ENCODE data around the gene PET100. TPM values are rescaled to one million over a fixed set of nuclear protein-coding genes. Genes with fewer than 3 reads are reported as not detected.

PET100 gene
- total RNA-seq, 1 donor from 2014 or later: 10.3 TPM

DNA sequence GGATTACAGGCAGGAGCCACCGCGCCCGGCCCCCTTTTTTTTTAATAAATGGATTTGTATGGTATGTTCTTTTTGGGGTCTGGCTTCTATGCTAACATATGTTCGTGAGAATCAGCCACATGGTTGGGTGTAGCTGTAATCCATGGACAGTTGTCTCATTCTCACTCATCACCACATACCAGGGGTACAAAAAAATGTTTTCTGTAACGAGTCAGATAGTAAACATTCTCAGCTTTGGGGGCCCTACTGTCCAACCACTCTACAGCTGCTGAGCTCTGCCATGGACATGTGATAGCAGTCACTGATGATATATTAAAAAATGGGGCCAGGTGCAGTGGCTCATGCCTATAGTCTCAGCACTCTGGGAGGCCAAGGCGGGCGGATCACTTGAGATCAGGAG lies 34.1 kb downstream of the PET100 start:
- Histone ChIP-seq H3K27me3 (ENCODE audit: control insufficient read depth, insufficient read depth, low read length) (no peaks in the 10 kb centered on the region), H3K4me3 (ENCODE audit: low read depth, low read length) (no peak overlapping the region), H3K36me3 (ENCODE audit: control insufficient read depth, insufficient read depth, low read length) (no peaks in the 10 kb centered on the region)
- FAIRE-seq (no peak), DNase-seq (ENCODE audit: low read depth) (no peak)
- no peak for TF ChIP-seq CTCF (IDR thresholded peaks at IDR 0.05; ENCODE audit: insufficient read depth, low read length, severe bottlenecking)

- no peaks in the 10 kb centered on the region for H3K36me3 ChIP-seq (ENCODE audit: control insufficient read depth, insufficient read depth, low read length)
- DNase-seq (ENCODE audit: low read depth) (no peak), FAIRE-seq (no peak)
Observed at GRCh38 chr19:7665076-7665475, 35.5 kb downstream of the PET100 start.

DNA sequence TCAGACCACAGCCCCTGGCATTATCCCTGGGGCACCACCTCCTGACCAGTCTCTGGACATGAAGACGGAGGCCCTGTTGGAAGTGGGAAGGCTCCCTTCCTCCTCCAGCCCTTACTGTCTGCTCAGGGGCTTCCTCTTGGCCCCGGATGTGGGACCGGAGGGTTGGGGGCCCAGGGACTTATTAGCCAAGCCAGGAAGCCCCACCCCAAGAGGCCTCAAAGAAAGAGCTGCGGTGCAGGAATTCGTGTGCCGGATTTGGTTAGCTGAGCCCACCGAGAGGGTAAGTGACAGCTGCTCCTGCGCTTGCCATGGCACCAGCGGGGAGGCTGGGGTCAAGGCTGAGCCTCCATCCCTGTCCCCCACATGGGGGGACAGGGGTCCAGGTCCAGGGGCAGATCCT lies 39.2 kb downstream of the PET100 start, which contains the start of gene RETN:
Gene RETN, plus strand, starts transcription at position 208 of the 400 bp plus-strand sequence. CDS start 278 bp downstream, outside the sequence.
- H3K36me3 ChIP-seq (ENCODE audit: control insufficient read depth, insufficient read depth, low read length): no peaks in the 10 kb centered on the region
- FAIRE-seq (no peak), DNase-seq (ENCODE audit: low read depth) (no peak)
- peaks cover 8% of the 10 kb centered on the region for H3K27me3 ChIP-seq (ENCODE audit: control insufficient read depth, insufficient read depth, low read length)
- TF ChIP-seq CTCF (IDR thresholded peaks at IDR 0.05; ENCODE audit: insufficient read depth, low read length, severe bottlenecking): no peak
- no peak within 1 kb of the TSS for H3K4me3 ChIP-seq (ENCODE audit: low read depth, low read length)

More at GRCh38 chr19:7665076-7665475, 35.5 kb downstream of the PET100 start:
- TF ChIP-seq CTCF (IDR thresholded peaks at IDR 0.05; ENCODE audit: insufficient read depth, low read length, severe bottlenecking): no peak
- H3K4me3 ChIP-seq (ENCODE audit: low read depth, low read length): no peak overlapping the region
- peaks cover 4% of the 10 kb centered on the region for H3K27me3 ChIP-seq (ENCODE audit: control insufficient read depth, insufficient read depth, low read length)

GRCh38 chr19:7669641-7670040 lies 40.0 kb downstream of the PET100 start:
- FAIRE-seq: no peak
- no peak overlapping the region for H3K4me3 ChIP-seq (ENCODE audit: low read depth, low read length)
- peaks cover 8% of the 10 kb centered on the region for H3K27me3 ChIP-seq (ENCODE audit: control insufficient read depth, insufficient read depth, low read length)
- no peak for DNase-seq (ENCODE audit: low read depth)
- no peak for TF ChIP-seq CTCF (IDR thresholded peaks at IDR 0.05; ENCODE audit: insufficient read depth, low read length, severe bottlenecking)
- no peaks in the 10 kb centered on the region for H3K36me3 ChIP-seq (ENCODE audit: control insufficient read depth, insufficient read depth, low read length)

- no peak for TF ChIP-seq CTCF (IDR thresholded peaks at IDR 0.05; ENCODE audit: insufficient read depth, low read length, severe bottlenecking)
- peaks cover 8% of the 10 kb centered on the region for H3K27me3 ChIP-seq (ENCODE audit: control insufficient read depth, insufficient read depth, low read length)
- FAIRE-seq: no peak
Observed at GRCh38 chr19:7670150-7670783, 40.7 kb downstream of the PET100 start.

DNA sequence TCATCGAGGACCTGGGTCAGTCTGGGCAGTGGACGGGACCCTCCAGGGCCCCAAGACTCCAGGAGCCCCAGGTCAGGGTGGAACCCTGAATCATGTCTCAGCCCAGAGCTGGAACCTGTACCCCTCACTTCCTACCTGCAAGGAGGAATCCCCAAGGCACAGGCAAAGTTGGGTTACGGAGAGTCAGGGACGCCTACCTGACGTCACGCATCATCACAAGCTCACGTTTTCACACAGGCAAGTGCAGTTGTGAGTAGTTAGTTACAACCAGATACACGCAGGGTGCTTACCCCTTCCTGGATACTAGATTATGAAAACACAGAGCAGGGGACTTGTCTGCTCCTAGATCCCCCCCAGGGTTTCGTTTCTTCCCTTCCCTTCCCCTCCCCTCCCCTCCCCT lies 41.2 kb downstream of the PET100 start:
- TF ChIP-seq CTCF (IDR thresholded peaks at IDR 0.05; ENCODE audit: insufficient read depth, low read length, severe bottlenecking): no peak
- FAIRE-seq (no peak), DNase-seq (ENCODE audit: low read depth) (no peak)
- peaks cover 8% of the 10 kb centered on the region for H3K27me3 ChIP-seq (ENCODE audit: control insufficient read depth, insufficient read depth, low read length)
- H3K36me3 ChIP-seq (ENCODE audit: control insufficient read depth, insufficient read depth, low read length): no peaks in the 10 kb centered on the region
- H3K4me3 ChIP-seq (ENCODE audit: low read depth, low read length): no peak overlapping the region

More at GRCh38 chr19:7670150-7670783, 40.7 kb downstream of the PET100 start:
- no peak for DNase-seq (ENCODE audit: low read depth)
- Histone ChIP-seq H3K4me3 (ENCODE audit: low read depth, low read length) (no peak overlapping the region), H3K36me3 (ENCODE audit: control insufficient read depth, insufficient read depth, low read length) (no peaks in the 10 kb centered on the region)
